Upper lobe of right lung (tissue), 1 donor: ENCODE data around the gene DOCK2. TPM values are rescaled to one million over a fixed set of nuclear protein-coding genes. Genes with fewer than 3 reads are reported as not detected.

Experiments used
- ATAC-seq: fragments of 200-7000 bp; cut with Tn5 transposase; one replicate; pipeline ENCODE4 v1.9.1; 2020; ENCODE audit warnings: mild to moderate bottlenecking, moderate library complexity
- DNase-seq: peaks from one replicate; pipeline ENCODE4 v3.0.0-alpha.2; 2020
- H3K27ac ChIP-seq: fragments of 200-600 bp; one replicate; pipeline ENCODE4 v1.8.0; 2022
- H3K27me3 ChIP-seq: fragments of 200-600 bp; one replicate; pipeline ENCODE4 v1.8.0; 2022; ENCODE audit warnings: mild to moderate bottlenecking
- H3K36me3 ChIP-seq: fragments of 200-600 bp; one replicate; pipeline ENCODE4 v1.8.0; 2022
- H3K4me1 ChIP-seq: fragments of 200-600 bp; one replicate; pipeline ENCODE4 v1.8.0; 2022
- H3K4me3 ChIP-seq: fragments of 200-600 bp; one replicate; pipeline ENCODE4 v1.8.0; 2022; ENCODE audit warnings: mild to moderate bottlenecking
- H3K9me3 ChIP-seq: fragments of 200-600 bp; one replicate; pipeline ENCODE4 v1.8.0; 2022
- CTCF ChIP-seq: fragments of 200-600 bp; IDR thresholded peaks from one replicate; pipeline ENCODE4 v1.8.0; 2022; ENCODE audit warnings: antibody characterized with exemption
- intact Hi-C: fragments of 100-400 bp; cut with DNase I; formaldehyde crosslinking; loops from one replicate; pipeline ENCODE4 v1.11.0; 2022
- total RNA-seq: library from RNA; stranded (reverse); fragmentation: NEBNext Ultra II Directional; extraction: Animal tissue kit (Norgen Biotek cat#: 25700); gene quantifications from one replicate; pipeline ENCODE4 v1.2.1, GENCODE V29; 2021
- donor health status: DM: no; HTN: yes; CAD: no; lungs with severe emphysema.

DOCK2 gene
- total RNA-seq, 1 donor from 2014 or later, result 65.4 TPM

- no peak for TF ChIP-seq CTCF
- ATAC-seq, result no peak
- Histone ChIP-seq H3K4me1 (peaks cover 16% of the 10 kb centered on the region), H3K27me3 (no peaks in the 10 kb centered on the region), H3K36me3 (no peaks in the 10 kb centered on the region), H3K27ac (no peak overlapping the region), H3K9me3 (no peaks in the 10 kb centered on the region), H3K4me3 (no peak overlapping the region)
- no peak for DNase-seq
- intact Hi-C loops, result no loop called here
Measured at GRCh38 chr5:169870211-169870610, 233.1 kb downstream of the DOCK2 start.

- Histone ChIP-seq H3K27ac (no peak overlapping the region), H3K4me1 (peaks cover 33% of the 10 kb centered on the region), H3K36me3 (no peaks in the 10 kb centered on the region), H3K27me3 (no peaks in the 10 kb centered on the region), H3K4me3 (no peak overlapping the region), H3K9me3 (no peaks in the 10 kb centered on the region)
- ATAC-seq (no peak), DNase-seq (no peak)
- intact Hi-C loops, result no loop called here
- TF ChIP-seq CTCF, result no peak
Measured at GRCh38 chr5:169871826-169872490, 234.9 kb downstream of the DOCK2 start.

- H3K4me1 ChIP-seq, result peaks cover 34% of the 10 kb centered on the region
- no peaks in the 10 kb centered on the region for H3K36me3 ChIP-seq
- ATAC-seq (peak; percentile 75), DNase-seq (no peak)
- H3K4me3 ChIP-seq, result no peak overlapping the region
- intact Hi-C loops, result no loop called here
- no peaks in the 10 kb centered on the region for H3K9me3 ChIP-seq
- no peak for TF ChIP-seq CTCF
- H3K27me3 ChIP-seq, result no peaks in the 10 kb centered on the region
- no peak overlapping the region for H3K27ac ChIP-seq
Measured at GRCh38 chr5:169873642-169874041, 236.6 kb downstream of the DOCK2 start.

- H3K36me3 ChIP-seq, result no peaks in the 10 kb centered on the region
- TF ChIP-seq CTCF, result no peak
- intact Hi-C loops, result no loop called here
- no peak overlapping the region for H3K4me3 ChIP-seq
- ATAC-seq (peak; percentile 40), DNase-seq (no peak)
- H3K4me1 ChIP-seq, result peaks cover 34% of the 10 kb centered on the region
- H3K27ac ChIP-seq, result no peak overlapping the region
- no peaks in the 10 kb centered on the region for H3K9me3 ChIP-seq
- no peaks in the 10 kb centered on the region for H3K27me3 ChIP-seq
Measured at GRCh38 chr5:169874621-169875020, 237.5 kb downstream of the DOCK2 start.

GRCh38 chr5:169875091-169875728 lies 238.1 kb downstream of the DOCK2 start:
- Histone ChIP-seq H3K9me3 (no peaks in the 10 kb centered on the region), H3K36me3 (no peaks in the 10 kb centered on the region), H3K4me3 (no peak overlapping the region), H3K27ac (peak overlapping the region; percentile 30), H3K27me3 (no peaks in the 10 kb centered on the region), H3K4me1 (peaks cover 34% of the 10 kb centered on the region)
- intact Hi-C loops, result no loop called here
- ATAC-seq, result peak; percentile 71
- no peak for TF ChIP-seq CTCF
- no peak for DNase-seq
